Fibroblast of lung (primary cell): ENCODE results near the gene CCDC12.

Experiments used
- CTCF ChIP-seq, 2 donors: IDR thresholded peaks in 1 of 2; conservative IDR thresholded peaks in 1 of 2; 1 replicate in 1 of 2; 2 replicates in 1 of 2; pipeline ENCODE4 v1.5.1; 2011 to 2012; ENCODE audit warnings: low read length in 2 of 2, control low read depth in 1 of 2, inconsistent platforms in 1 of 2, low read depth in 1 of 2, mild to moderate bottlenecking in 1 of 2
- EZH2 ChIP-seq: IDR thresholded peaks from 2 replicates; pipeline ENCODE4 v1.5.1; 2012; ENCODE audit warnings: low read length, control low read depth, mild to moderate bottlenecking; ENCODE audit errors: missing control alignments

GRCh38 chr3:46912986-46913385 lies 63.6 kb downstream of the CCDC12 start:
- TF ChIP-seq CTCF (conservative IDR thresholded peaks at IDR 0.05 in 1 of 2, IDR thresholded peaks at IDR 0.05 in 1 of 2; ENCODE audit: low read depth in 1 of 2, low read length in 2 of 2) (no peak), EZH2 (no peak)
